K562 treated with DMSO at 1 percent for 12 hours (cell line): ENCODE data around the gene PHACTR1. TPM values are rescaled to one million over a fixed set of nuclear protein-coding genes. Genes with fewer than 3 reads are reported as not detected.

ENCODE experiments used
- total RNA-seq: library from RNA; unstranded; fragments of 300-600 nt; gene quantifications from 2 replicates; pipeline ENCODE4 v1.2.3, GENCODE V29; 2022; ENCODE audit not compliant: insufficient read depth

Gene PHACTR1
- total RNA-seq = 8.6 and 25.2 TPM in 2 replicates

GRCh38 chr6:12716298-12716916 is at the start of gene PHACTR1:
PHACTR1 (plus strand) TSS chr6:12716767.

GRCh38 chr6:13328076-13328874 is 611.7 kb downstream of the PHACTR1 start, which contains the start of gene TBC1D7:
TBC1D7 (minus strand) TSS chr6:13328537; CDS start chr6:13326898, 1,639 bp downstream.

